HG03575 (cell line): Measurements from ENCODE around the gene SMOC2.

ENCODE experiments used
- ATAC-seq: cut with Tn5 transposase; IDR thresholded peaks from one replicate; pipeline ENCODE4 v1.9.1; 2021; ENCODE audit not compliant: unreplicated experiment, insufficient number of reproducible peaks, low FRiP score; ENCODE audit errors: extremely low read depth

Gene SMOC2

DNA sequence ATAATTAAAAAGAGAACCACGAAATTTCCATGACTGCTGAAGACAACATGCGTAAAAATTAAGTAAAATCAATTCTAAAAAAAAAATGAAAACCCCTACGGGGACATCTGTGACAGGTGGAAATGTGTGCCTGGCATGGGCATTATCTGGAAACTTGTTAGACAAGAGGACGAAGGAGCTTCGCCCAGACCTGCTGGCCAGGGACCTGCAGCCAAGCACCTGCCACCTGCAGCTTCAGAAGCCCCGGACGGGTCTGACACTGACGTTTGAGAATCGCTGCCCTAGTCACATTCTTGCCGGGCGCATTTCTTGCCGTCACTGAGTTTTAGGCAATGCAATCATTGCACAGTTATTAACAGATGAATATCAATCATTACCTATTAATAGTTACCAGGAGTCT, 140.3 kb downstream of the SMOC2 start:
- no peak for ATAC-seq

DNA sequence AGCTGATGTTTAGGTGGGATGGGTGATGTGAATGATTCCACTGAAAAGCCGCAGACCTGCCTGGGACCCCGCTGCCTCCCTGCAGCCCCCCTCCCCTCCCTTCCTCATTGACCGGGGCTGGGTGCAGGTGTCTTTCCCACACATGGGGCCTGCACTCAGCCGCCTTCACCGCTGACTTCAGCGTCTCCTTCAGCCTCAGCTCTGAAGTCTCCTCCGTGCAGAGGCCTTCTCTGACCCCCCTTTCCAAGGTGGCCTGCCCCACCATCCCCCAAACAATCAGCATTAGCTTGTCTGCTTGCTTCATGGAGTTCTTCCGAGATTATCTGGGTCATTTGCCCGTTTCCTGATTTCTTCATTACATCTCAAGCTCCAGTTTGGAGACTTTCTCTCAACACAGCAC, 140.7 kb downstream of the SMOC2 start:
- ATAC-seq: no peak

DNA sequence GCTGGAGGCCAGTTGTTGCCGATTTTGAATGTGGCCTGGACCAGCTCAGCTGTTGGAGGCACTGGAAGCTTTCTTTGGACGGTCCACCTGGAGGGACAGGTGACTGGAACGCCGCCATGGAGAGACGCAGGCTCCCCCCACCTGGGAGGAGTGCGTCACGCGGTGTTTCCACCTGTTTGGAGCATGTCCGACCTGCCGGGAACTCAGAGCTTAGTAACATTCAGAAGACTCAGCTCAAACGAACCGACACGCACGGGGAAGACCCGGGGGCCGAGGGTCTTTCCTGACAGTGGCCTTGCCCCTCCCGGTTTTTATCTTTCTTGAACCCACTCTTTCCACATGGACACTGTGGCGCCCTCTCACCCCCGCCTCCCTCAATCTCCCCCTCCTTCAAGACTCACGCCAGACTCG, 141.6 kb downstream of the SMOC2 start:
- ATAC-seq: no peak

DNA sequence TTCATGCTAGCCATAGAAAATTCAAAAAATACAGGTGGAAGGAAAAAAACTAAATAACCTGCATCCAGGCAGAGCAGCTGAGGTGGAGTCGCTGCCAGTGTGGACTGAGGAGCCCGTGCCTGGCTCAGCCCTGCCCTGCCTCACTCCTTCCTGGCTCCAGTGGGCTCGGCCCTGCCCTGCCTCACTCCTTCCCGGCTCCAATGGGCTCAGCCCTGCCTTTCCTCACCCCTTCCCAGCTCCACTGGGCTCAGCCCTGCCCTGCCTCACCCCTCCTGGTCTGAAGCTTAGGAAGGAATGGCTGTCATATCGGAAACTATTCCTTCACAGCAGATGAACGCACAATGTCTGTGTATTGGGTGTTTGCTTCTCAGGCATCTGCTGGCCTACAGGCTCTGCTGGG, 142.1 kb downstream of the SMOC2 start:
- ATAC-seq: no peak

DNA sequence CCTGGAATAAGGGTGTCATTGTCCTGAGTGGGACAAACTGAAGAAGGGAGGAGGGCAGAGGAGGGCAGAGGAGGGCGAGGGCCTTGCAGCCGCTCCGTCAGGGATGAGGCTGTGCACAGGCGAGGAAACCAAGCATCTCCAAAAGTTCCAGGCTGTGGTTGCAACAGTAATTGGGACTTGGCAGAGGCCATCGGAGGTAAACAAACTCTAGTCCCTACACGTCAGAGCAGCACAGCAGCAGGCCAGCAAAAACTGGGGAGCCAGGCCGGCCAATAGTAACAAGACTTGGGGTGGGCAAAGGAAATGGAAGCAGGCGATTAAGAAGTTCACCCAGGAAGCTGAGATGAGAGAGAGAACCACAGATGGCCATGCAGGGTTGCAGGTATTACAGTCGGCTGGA, 142.8 kb downstream of the SMOC2 start:
- ATAC-seq: no peak

DNA sequence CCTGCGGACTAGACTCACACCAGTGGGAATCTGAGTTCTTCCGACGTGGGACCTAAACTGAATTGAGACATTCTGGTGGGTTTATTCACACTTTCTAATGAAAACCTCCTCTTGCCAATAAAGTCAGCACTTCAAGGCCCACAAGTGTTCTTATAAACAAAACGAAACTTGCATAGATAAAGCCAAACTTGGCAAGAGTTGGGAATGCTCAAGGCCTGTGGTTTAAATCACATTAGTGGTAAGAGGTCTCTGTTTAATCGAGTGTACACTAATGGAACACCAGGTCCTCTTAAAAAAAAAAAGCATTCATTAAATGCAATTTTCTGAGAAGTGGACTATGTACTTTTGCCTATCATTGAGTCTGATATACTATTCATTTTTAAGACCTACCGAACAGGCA, 143.3 kb downstream of the SMOC2 start:
- ATAC-seq: no peak

DNA sequence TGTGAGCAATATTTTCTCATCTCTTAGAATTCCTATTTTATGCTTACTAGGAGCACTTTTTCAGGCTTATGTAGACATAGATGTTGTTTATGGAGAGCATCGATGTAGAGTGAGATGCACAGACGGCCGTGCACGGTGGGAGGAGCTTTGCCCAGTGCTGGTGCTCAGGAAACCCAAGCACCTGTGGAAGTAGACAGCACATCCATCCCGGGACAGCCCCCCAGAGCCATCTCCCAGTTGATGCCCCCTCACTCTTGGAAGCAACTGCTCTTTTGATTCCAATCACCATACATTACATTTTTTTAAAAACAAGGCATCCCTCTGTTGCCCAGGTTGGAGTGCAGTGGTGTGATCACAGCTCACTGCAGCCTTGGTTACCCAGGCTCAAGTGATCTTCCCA, 143.7 kb downstream of the SMOC2 start:
- no peak for ATAC-seq

DNA sequence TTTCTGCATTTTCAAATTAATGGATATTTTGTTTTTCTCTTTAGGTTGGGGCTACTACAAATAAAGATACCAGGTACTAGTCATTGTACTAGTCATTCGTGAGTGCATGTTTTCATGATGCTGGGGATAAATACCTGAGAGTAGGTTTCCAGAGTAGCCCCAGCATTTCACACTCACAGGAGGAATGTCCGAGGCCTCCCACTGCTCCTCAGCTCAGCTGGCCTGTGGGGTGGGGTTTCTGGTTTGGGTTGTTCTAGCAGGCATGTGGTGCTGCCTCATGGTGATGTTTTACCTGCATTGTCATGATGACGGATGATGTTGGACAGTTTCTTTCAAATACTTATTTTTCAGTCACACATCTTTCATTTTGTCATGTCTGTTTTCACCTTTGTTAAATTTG, 144.5 kb downstream of the SMOC2 start:
- ATAC-seq: no peak

DNA sequence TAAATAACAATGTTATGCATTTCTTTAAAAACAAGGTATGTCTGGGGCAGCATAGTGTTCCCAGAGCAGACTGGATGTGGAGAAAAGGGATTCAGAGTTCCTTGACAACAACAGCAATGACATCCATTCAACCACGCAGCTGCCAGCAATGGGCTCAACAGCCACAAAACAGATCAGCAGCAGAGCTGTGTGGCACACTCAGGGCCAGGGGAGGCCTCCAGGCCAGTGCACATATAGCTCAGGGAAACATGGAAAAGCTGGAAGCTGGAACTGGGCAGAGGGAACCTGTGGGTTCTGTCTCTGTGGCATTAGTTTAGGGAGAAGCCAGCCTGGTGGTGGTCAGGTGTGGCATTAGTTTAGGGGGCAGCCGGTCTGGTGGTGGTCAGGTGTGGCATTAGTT, 148.3 kb downstream of the SMOC2 start:
- ATAC-seq: no peak

DNA sequence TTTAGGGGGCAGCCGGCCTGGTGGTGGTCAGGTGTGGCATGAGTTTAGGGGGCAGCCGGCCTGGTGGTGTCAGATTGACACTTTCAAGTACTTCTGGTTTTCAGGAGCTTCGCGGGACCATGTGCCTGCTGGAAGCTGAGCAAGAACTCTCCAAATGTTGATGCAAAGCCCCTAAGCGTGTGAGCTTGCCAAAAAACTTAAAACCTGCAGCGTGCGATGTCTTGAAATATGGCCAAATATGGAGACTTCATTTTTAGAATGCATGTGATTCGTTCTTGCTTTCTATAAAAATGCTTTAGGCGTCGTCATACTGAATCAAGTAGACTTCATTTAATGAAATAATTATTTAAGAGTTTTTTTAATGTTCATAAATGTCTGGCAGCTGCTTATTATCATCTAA, 149.4 kb downstream of the SMOC2 start:
- no peak for ATAC-seq

DNA sequence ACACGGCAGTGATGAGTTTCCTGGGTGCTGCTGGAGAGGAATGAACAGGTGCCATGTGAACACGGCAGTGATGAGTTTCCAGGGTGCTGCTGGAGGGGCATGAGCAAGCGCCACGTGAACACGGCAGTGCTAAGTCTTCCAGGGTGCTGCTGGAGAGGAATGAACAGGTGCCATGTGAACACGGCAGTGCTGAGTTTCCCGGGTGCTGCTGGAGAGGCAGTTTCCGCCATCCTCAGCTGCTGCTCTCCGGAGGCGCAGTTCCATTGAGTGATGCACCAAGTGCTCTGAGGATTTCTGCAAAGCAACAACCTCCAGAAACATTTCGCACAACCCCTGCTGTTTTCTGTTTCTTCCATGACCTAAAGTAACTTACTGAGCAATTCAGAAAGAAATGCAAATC, 155.4 kb downstream of the SMOC2 start:
- no peak for ATAC-seq

DNA sequence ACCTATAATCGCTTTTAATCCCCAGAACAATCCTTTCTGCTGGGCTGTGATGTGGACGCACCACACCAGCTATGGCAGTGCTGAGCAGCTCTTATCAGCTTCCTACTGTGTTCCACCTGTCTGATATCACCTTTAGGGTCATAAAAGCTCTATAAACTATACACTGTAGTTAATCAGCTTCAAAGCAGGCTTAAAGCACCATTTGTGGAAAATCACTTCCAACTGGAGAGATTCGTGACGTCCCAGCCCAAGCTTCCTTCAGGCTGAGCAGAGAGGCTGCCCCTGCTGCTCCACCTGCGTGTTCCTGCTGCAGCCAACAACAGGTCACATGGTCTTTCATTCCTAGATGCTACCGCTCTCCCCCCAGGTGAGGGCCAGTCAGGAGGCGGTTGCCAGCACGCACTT, 156.5 kb downstream of the SMOC2 start:
- no peak for ATAC-seq

DNA sequence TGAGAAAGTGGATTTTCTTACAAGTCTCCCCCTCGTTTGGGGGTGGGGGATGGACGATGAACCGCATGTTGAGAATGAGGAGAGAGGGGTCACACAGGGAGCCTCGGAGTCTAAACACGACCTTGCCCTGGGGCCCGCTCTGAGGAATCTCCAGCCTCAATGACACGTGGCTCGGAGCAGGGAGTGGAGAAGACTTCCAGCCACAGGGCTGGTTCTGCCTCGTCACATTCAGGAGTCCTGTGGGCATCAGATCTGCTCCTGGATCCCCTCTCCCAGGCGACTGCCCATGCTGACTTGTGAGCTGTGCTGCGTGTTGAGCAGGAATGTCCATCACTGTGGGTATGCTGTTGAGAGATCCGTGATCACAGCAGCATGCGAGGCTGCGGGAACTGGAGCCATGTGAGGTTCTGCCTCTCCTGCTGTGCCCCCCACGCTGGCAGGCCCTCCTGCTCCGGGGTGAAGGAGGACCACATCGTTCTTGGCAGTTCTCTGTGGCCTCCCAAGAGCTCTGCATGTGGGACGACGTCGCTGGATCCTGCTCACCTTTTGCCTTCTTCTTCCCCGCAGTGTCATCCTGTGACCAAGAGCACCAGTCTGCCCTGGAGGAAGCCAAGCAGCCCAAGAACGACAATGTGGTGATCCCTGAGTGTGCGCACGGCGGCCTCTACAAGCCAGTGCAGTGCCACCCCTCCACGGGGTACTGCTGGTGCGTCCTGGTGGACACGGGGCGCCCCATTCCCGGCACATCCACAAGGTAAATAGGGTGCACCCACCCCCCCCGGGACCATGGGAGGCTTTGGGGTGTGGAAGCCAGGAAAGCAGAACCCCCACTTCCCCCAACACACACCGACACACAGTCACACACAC, 157.5 kb downstream of the SMOC2 start:
- ATAC-seq: no peak

DNA sequence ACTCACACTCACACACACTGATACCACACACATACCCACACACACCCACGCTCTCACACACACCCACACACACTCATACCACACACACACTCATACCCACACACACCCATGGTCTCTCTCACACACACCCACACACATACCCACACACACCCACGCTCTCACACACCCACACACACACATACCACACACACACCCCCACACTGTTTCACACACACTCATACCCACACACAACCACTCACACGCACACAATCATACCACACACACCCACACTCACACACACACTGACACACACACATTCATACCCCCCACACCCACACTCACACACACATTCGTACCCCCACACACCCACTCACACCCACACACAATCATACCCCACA, 158.1 kb downstream of the SMOC2 start:
- no peak for ATAC-seq

DNA sequence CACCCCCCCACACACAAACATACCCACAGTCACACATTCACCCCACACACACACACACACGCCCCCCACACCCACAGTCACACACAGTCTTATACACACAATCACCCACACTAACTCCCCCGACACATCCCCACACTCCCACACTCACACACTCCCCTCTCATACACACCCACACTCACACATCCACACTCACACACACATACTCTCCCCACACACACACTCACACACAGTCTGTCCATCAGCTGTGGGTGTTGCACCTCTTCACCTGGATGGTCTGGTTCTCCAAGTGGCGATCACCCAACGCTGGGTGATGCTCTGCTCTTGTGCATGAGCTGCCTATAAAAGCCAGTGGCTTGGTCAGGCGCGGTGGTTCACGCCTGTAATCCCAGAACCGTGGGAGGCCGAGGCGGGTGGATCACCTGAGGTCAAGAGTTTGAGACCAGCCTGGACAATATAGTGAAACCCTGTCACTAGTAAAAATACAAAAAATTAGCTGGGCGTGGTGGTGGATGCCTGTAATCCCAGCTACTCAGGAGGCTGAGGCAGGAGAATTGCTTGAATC, 158.9 kb downstream of the SMOC2 start:
- ATAC-seq: no peak

DNA sequence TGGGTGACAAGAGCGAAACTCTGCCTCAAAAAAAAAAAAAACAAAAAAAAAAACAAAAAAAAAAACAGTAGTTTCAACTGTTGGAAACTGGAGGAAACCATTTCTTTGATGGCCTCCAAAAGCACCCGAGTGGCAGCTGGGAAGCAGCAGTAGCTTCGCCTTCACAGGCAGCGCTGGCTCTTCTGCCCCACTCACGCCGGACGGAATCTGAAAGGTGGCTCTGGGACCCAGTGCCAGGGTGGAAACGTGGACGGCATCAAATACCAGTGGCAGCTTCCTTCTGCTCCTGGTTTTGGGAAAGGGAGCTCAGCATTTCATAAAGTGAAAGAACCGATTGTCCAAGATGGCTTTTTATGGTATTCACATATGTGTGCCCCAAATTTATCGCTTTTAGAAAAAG, 159.4 kb downstream of the SMOC2 start:
- ATAC-seq: no peak

DNA sequence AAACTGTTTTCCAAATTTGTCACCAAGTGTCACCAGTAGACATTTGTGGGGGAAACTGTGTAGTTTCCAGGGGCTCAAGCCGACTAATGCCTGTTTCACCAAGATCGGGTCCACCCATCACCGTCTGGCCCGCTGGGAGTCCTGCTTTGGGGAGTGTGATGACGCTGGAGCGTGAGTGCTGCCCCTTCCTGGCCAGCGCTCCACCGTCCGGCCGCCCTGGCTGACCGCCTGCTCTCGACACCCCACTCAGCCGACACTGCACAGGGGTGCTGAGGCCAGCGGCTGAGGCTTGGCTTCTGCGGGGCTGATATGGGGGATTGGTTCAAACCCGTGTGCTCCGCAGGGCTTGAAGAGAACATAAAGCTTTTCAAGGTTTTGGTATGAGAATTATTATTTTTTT, 160.1 kb downstream of the SMOC2 start:
- ATAC-seq: no peak

DNA sequence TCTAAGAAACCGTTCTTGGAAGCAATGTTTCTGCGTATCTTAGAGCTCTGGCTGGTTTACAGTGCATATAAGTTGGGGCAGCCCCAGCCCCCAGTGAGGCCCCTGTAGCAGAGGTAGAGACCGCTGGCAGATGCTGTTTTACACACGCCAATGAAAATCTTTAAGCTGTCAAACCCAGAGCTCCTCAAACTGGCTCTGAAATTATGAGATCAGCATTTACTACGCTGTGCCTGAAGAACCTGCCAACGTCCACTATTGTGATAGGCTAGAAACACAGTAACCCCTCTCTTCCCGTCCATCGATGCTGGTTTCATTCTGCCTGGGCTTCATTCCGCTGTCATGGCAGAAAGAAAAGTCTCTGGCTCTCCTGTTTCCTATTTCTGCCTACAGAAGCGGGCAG, 160.6 kb downstream of the SMOC2 start:
- no peak for ATAC-seq

DNA sequence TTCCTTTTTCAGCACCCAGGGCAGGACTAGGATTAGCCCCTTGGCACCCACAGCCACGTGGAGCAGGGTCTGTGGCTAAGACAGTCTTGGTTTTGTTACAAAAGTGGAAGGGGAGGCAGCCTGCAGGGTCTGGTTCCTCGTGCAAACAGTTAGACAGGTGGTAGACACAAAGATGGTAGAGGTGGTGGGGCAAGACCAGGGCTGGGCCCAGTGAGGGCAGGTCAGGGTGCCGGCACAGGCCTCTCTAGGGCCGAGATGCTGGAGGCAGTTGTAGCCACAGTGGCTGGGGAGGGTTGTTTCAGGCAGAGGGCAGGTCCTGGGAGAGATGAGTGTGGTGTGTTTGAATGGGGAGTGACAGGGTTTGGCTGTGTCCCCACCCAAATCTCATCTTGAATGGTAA, 161.6 kb downstream of the SMOC2 start:
- no peak for ATAC-seq

DNA sequence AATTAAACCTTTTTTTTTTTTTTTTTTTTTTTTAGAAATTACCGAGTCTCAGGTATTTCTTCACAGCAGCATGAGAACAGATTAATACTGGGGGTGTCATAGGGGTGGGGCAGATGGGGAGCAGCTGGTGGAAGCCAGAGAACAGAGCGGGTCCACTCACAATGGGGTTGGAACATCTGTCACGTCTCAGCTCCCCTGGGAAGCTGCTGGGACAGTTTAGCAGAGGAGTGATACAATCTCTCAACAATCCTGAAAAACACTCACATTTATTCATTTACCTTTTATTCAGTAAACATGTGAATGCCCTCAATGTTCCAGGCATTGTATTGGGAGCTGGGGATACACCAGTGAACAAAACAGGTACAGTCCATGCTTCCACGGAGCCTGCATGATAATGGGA, 162.2 kb downstream of the SMOC2 start:
- ATAC-seq: no peak

DNA sequence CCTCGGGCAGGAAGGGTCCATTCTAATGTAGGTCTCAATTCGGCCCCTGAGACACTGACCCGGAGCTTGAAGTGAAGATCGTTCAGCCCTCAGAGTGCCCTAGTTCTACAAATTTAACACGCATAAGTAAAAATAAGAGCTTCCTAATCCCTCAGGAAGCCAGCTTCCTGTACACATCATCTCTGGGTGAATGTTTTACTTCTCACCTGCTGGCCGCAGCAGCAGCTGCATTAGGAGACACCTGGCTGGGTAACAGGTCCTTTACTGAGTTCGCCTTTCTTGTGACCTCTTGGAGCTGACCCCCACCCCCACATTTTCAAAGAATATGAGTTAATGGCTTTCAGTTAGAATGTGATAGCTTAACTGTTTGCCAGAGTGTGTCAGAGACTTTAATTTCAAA, 165.0 kb downstream of the SMOC2 start:
- ATAC-seq: no peak
